Chondrocyte (in vitro differentiated cells): ENCODE results near the gene FGFR3. TPM values are rescaled to one million over a fixed set of nuclear protein-coding genes. Genes with fewer than 3 reads are reported as not detected.

Experiments
- DNase-seq: peaks from one replicate; pipeline ENCODE4 v3.0.0; 2021; ENCODE audit warnings: mixed read lengths, low spot score
- H3K27ac Mint-ChIP-seq: one replicate; pipeline ENCODE4 v1.8.0; 2021; ENCODE audit warnings: mild to moderate bottlenecking, moderate library complexity, mixed read lengths; ENCODE audit not compliant: unreplicated experiment
- H3K27me3 Mint-ChIP-seq: 2 replicates; pipeline ENCODE4 v1.8.0; 2021; ENCODE audit warnings: low read depth, mixed read lengths
- H3K36me3 Mint-ChIP-seq: 2 replicates; pipeline ENCODE4 v1.8.0; 2021; ENCODE audit warnings: low read depth, mixed read lengths
- H3K4me1 Mint-ChIP-seq: 2 replicates; pipeline ENCODE4 v1.8.0; 2021; ENCODE audit warnings: low read depth, mild to moderate bottlenecking, mixed read lengths
- H3K4me3 Mint-ChIP-seq: one replicate; pipeline ENCODE4 v1.8.0; 2021; ENCODE audit warnings: mild to moderate bottlenecking, moderate library complexity, mixed read lengths; ENCODE audit not compliant: unreplicated experiment
- H3K9me3 Mint-ChIP-seq: 2 replicates; pipeline ENCODE4 v1.8.0; 2021; ENCODE audit warnings: low read depth, mixed read lengths
- CTCF ChIP-seq: fragments of 200-600 bp; sonication (generic); IDR thresholded peaks from 2 replicates; pipeline ENCODE4 v1.5.0; 2021; ENCODE audit warnings: antibody characterized with exemption, mild to moderate bottlenecking, moderate library complexity
- total RNA-seq: library from RNA; stranded (reverse); gene quantifications from 3 replicates; pipeline ENCODE4 v1.2.1, GENCODE V29; 2021

FGFR3 gene
- total RNA-seq, 1 donor from 2014 or later, result 1.3 TPM

- Mint-ChIP-seq H3K4me3 (no peak overlapping the region), H3K27ac (no peak overlapping the region), H3K36me3 (no peaks in the 10 kb centered on the region), H3K4me1 (no peaks in the 10 kb centered on the region), H3K9me3 (no peaks in the 10 kb centered on the region), H3K27me3 (no peaks in the 10 kb centered on the region)
- no peak for TF ChIP-seq CTCF
- DNase-seq, result no peak
Measured at GRCh38 chr4:1752284-1753041, 40.6 kb upstream of the FGFR3 start.

GRCh38 chr4:1753294-1753696 is 39.8 kb upstream of the FGFR3 start:
- TF ChIP-seq CTCF, result no peak
- Mint-ChIP-seq H3K27ac (no peak overlapping the region), H3K36me3 (no peaks in the 10 kb centered on the region), H3K9me3 (no peaks in the 10 kb centered on the region), H3K27me3 (no peaks in the 10 kb centered on the region), H3K4me3 (no peak overlapping the region), H3K4me1 (no peaks in the 10 kb centered on the region)
- no peak for DNase-seq

DNA sequence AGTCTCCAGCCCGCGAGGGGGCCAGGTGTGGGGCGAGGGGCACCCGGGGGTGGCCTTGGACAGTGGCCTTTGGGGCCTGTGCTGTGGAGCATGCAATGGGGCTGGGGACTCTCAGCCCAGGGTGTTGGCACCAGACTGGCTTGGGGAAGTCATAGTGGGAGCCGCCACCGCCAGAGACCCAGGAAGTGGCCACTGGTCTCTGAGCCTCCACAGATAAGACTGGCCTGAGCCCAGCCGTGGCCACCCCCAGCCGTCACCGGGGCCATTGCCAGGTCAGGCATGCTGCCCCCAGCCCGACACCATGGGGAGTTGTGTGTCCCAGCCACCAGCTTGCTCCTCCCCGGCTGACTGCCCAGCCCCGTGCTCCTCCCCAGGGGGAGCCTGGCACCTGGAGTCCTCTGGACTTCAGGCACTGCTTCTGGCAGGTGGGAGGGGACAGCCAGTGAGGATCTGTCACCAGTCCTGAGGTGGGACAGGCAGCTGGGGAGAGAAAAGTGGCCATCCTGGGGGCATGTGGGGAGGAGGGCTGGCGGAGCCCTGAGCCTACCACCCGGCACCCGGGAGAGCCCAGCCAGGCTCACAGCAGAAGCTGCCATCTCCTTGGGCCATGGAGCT is 39.3 kb upstream of the FGFR3 start:
- TF ChIP-seq CTCF, result no peak
- H3K36me3 Mint-ChIP-seq, result no peaks in the 10 kb centered on the region
- H3K9me3 Mint-ChIP-seq, result no peaks in the 10 kb centered on the region
- no peaks in the 10 kb centered on the region for H3K4me1 Mint-ChIP-seq
- H3K27ac Mint-ChIP-seq, result no peak overlapping the region
- DNase-seq, result no peak
- H3K4me3 Mint-ChIP-seq, result no peak overlapping the region
- no peaks in the 10 kb centered on the region for H3K27me3 Mint-ChIP-seq

DNA sequence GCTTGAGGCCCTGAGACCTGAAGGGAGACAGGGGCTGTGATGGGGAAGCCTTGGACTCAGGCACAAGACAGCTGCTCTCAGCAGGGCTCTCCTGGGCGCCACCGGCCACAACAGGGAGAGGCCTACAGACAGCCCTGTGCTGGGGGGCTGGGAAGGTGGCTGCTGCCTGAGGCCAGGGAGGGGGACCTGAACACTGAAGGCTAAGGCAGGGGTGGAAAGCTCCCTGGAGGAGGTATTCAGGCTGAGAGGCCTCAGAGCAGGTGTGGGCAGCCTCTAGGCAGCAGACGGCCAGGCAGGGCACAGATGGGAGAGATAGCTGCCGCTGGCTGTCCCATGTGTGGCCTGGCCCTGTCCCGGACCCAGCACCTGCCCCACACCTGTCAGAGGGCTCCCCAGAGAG is 38.8 kb upstream of the FGFR3 start:
- H3K36me3 Mint-ChIP-seq, result no peaks in the 10 kb centered on the region
- H3K27me3 Mint-ChIP-seq, result no peaks in the 10 kb centered on the region
- H3K9me3 Mint-ChIP-seq, result no peaks in the 10 kb centered on the region
- H3K27ac Mint-ChIP-seq, result no peak overlapping the region
- TF ChIP-seq CTCF, result no peak
- no peak for DNase-seq
- no peak overlapping the region for H3K4me3 Mint-ChIP-seq
- no peaks in the 10 kb centered on the region for H3K4me1 Mint-ChIP-seq

- Mint-ChIP-seq H3K9me3 (no peaks in the 10 kb centered on the region), H3K27ac (no peak overlapping the region), H3K27me3 (no peaks in the 10 kb centered on the region), H3K4me3 (no peak overlapping the region), H3K4me1 (no peaks in the 10 kb centered on the region), H3K36me3 (no peaks in the 10 kb centered on the region)
- no peak for DNase-seq
- TF ChIP-seq CTCF, result no peak
Measured at GRCh38 chr4:1755297-1755696, 37.8 kb upstream of the FGFR3 start.
